ENCODE data around the gene BBS7. TPM values are rescaled to one million over a fixed set of nuclear protein-coding genes. Genes with fewer than 3 reads are reported as not detected.

Gene BBS7
- total and polyA plus RNA-seq, 2 of the 13 experiments (the other 11 are each of a cell fraction or from before 2014, with no cell fraction given), result 9.0 to 15.7 TPM

DNA sequence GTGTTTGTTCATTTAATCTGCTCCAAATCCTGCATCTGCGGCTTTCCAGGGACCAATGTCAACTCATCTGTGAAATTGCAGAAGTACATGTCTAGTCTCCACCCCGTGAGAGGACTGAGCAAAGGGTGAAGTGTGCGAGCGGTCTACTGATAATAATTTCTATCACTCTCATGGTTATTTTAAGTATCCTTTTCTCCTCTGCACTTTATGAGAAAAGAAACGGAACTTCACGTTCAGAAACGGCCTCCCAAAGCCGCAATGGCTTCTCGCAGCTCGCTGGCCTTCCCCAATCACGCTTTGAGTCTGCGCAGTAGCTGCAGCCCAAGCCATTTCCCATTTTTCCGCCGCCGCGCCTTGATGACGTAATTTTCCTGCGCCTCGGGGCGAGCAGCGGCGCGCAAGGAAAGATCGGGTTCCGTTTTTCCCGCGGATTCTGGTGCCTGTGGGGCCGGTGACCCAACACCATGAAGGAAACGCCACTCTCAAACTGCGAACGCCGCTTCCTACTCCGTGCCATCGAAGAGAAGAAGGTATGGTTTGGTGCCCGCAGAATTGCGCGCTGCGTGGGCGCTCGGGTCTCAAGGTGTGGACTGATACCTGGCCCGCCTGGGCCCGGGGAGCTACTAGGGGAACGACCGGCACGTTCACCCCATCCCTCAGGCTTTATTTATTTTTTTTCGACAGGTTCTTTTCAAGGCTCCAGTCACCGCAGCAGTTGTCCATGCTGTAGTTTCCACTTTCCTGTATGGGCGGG is 69.1 kb downstream of the BBS7 start, which contains the start of gene EXOSC9 (continued):
- TF ChIP-seq EP300 (IDR thresholded peaks at IDR 0.05; ENCODE audit: low read depth in 2 of 2, low read length in 2 of 2) (no peak; a peak in 1 of 4 replicates), EP300 (CRISPR knock-in tag; IDR thresholded peaks at IDR 0.05; ENCODE audit: borderline replicate concordance) (peak; percentile 36; the same call in 1 of the 2 replicates), GATAD1 (CRISPR knock-in tag; IDR thresholded peaks at IDR 0.05) (peak; percentile 98), EED (CRISPR knock-in tag; IDR thresholded peaks at IDR 0.05) (peak; percentile 19; the same call in 1 of the 2 replicates), ZBTB3 (CRISPR knock-in tag; IDR thresholded peaks at IDR 0.05; ENCODE audit: borderline replicate concordance, low read depth) (0 out of 2 replicates have a peak, but pooled peaks have one; percentile 68), JARID2 (CRISPR knock-in tag; IDR thresholded peaks at IDR 0.05; ENCODE audit: insufficient replicate concordance) (no peak), ZZZ3 (CRISPR knock-in tag; IDR thresholded peaks at IDR 0.05; ENCODE audit: borderline replicate concordance) (peak; percentile 81; the same call in 1 of the 2 replicates), ZNF780A (CRISPR knock-in tag; IDR thresholded peaks at IDR 0.05) (peak; percentile 70; the same call in 1 of the 2 replicates), ZNF451 (CRISPR knock-in tag; IDR thresholded peaks at IDR 0.05) (peak; percentile 59; the same call in 1 of the 2 replicates), ATF3 (CRISPR knock-in tag; IDR thresholded peaks at IDR 0.05) (peak; percentile 83), RFXAP (CRISPR knock-in tag; IDR thresholded peaks at IDR 0.05; ENCODE audit: borderline replicate concordance) (peak; percentile 70; the same call in 1 of the 2 replicates), ZFY (CRISPR knock-in tag; IDR thresholded peaks at IDR 0.05) (peak; percentile 94), ZBTB33 (CRISPR knock-in tag; IDR thresholded peaks at IDR 0.05) (peak; percentile 51), ZNF224 (CRISPR knock-in tag; IDR thresholded peaks at IDR 0.05) (0 out of 2 replicates have a peak, but pooled peaks have one; percentile 49), KAT2B (IDR thresholded peaks at IDR 0.05; ENCODE audit: borderline replicate concordance, low read depth, low read length) (no peak)
- TF ChIP-seq, protein P1, sequence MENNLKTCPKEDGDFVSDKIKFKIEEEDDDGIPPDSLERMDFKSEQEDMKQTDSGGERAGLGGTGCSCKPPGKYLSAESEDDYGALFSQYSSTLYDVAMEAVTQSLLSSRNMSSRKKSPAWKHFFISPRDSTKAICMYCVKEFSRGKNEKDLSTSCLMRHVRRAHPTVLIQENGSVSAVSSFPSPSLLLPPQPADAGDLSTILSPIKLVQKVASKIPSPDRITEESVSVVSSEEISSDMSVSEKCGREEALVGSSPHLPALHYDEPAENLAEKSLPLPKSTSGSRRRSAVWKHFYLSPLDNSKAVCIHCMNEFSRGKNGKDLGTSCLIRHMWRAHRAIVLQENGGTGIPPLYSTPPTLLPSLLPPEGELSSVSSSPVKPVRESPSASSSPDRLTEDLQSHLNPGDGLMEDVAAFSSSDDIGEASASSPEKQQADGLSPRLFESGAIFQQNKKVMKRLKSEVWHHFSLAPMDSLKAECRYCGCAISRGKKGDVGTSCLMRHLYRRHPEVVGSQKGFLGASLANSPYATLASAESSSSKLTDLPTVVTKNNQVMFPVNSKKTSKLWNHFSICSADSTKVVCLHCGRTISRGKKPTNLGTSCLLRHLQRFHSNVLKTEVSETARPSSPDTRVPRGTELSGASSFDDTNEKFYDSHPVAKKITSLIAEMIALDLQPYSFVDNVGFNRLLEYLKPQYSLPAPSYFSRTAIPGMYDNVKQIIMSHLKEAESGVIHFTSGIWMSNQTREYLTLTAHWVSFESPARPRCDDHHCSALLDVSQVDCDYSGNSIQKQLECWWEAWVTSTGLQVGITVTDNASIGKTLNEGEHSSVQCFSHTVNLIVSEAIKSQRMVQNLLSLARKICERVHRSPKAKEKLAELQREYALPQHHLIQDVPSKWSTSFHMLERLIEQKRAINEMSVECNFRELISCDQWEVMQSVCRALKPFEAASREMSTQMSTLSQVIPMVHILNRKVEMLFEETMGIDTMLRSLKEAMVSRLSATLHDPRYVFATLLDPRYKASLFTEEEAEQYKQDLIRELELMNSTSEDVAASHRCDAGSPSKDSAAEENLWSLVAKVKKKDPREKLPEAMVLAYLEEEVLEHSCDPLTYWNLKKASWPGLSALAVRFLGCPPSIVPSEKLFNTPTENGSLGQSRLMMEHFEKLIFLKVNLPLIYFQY (CRISPR knock-in tag; IDR thresholded peaks at IDR 0.05; ENCODE audit: borderline replicate concordance), result peak; percentile 86
- TF ChIP-seq, protein P2, sequence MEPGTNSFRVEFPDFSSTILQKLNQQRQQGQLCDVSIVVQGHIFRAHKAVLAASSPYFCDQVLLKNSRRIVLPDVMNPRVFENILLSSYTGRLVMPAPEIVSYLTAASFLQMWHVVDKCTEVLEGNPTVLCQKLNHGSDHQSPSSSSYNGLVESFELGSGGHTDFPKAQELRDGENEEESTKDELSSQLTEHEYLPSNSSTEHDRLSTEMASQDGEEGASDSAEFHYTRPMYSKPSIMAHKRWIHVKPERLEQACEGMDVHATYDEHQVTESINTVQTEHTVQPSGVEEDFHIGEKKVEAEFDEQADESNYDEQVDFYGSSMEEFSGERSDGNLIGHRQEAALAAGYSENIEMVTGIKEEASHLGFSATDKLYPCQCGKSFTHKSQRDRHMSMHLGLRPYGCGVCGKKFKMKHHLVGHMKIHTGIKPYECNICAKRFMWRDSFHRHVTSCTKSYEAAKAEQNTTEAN (CRISPR knock-in tag; conservative IDR thresholded peaks at IDR 0.05), result peak; percentile 48; the same call in 1 of the 2 replicates
- TF ChIP-seq, protein P3, sequence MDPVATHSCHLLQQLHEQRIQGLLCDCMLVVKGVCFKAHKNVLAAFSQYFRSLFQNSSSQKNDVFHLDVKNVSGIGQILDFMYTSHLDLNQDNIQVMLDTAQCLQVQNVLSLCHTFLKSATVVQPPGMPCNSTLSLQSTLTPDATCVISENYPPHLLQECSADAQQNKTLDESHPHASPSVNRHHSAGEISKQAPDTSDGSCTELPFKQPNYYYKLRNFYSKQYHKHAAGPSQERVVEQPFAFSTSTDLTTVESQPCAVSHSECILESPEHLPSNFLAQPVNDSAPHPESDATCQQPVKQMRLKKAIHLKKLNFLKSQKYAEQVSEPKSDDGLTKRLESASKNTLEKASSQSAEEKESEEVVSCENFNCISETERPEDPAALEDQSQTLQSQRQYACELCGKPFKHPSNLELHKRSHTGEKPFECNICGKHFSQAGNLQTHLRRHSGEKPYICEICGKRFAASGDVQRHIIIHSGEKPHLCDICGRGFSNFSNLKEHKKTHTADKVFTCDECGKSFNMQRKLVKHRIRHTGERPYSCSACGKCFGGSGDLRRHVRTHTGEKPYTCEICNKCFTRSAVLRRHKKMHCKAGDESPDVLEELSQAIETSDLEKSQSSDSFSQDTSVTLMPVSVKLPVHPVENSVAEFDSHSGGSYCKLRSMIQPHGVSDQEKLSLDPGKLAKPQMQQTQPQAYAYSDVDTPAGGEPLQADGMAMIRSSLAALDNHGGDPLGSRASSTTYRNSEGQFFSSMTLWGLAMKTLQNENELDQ (CRISPR knock-in tag; IDR thresholded peaks at IDR 0.05; ENCODE audit: borderline replicate concordance), result no peak

Data from HepG2 (cell line).